Globus pallidus (tissue), 1 donor: ENCODE results near the gene ARHGAP27.

Experiments used
- DNase-seq: peaks from one replicate; pipeline ENCODE4 v3.0.0-alpha.2; 2015; ENCODE audit warnings: low spot score

Gene ARHGAP27

DNA sequence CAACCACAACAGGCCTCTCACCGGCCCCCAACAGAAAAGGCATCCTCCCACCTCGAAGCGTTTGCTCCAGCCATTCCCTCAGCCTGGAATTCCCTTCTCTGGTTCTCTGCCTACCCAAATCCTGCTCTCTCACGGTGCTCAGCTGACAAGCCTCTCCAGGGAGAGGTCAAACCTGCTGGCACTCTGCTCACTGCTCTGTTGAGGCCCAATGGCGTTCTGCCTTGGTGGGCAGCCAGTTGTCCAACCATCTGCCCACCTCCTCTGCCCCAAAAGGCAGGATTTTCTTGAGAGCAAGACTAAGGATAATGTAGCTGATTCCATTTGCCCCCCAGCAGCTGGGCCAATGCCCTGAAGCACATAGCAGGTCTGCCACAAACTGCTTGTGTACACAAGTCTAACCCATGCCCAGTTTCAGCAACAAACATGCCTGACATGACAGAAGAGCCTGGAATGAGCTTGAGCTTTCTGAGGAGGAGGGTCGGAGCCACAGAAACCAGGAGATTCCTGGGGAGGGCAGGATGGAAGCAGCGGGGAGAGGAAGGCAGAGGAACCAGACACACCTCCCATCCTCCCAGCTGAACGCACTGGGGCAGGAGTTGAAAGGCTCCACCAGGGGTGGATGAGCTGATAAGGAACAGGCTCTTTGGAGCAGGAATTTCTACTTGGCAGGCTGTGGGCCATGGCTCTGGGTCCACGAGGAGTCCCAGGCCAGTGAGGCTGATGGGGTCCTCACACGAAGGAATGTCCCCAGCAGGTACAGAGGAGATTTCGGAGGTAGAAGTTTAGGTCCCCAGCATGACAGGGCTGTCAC is 23.9 kb downstream of the ARHGAP27 start:
- DNase-seq: no peak

GRCh38 chr17:45406107-45406506 is 26.6 kb downstream of the ARHGAP27 start:
- DNase-seq: no peak

- DNase-seq: no peak
Observed at GRCh38 chr17:45405250-45406086, 27.2 kb downstream of the ARHGAP27 start.

GRCh38 chr17:45404870-45405249 is 27.8 kb downstream of the ARHGAP27 start:
- DNase-seq: no peak

DNA sequence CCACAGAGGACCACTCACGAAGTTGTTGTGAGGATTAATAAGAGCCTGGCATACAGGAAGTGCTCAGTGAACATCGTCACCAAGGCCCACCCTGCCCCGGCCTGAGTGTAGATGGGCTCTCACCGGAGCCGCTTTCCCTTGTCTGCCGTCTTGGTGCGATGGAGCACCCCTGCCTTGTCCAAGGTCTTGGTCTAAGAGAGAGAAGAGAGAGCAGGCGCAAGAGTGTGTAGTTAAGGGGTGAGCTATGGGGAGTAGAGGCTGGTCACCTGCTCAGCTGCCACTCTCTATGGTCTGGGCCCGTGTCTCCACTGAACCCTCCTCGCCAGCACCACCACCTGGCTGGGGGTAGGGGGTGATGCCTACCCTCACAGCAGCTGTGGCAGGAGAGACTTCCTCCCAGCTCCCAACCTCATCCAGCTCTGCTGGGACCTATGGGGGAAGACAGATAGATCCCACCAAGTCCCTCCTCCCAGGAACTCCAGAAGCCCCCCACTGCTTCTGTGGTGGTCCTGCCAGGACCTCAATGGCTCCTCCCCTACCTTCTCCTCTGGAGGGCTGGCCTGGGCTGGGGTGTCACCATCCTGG is 28.7 kb downstream of the ARHGAP27 start:
- DNase-seq: no peak

GRCh38 chr17:45402916-45403315 is 29.8 kb downstream of the ARHGAP27 start:
- no peak for DNase-seq

GRCh38 chr17:45398800-45399199 is 33.9 kb downstream of the ARHGAP27 start:
- DNase-seq: no peak

- DNase-seq: no peak
Observed at GRCh38 chr17:45397796-45398195, 34.9 kb downstream of the ARHGAP27 start.

DNA sequence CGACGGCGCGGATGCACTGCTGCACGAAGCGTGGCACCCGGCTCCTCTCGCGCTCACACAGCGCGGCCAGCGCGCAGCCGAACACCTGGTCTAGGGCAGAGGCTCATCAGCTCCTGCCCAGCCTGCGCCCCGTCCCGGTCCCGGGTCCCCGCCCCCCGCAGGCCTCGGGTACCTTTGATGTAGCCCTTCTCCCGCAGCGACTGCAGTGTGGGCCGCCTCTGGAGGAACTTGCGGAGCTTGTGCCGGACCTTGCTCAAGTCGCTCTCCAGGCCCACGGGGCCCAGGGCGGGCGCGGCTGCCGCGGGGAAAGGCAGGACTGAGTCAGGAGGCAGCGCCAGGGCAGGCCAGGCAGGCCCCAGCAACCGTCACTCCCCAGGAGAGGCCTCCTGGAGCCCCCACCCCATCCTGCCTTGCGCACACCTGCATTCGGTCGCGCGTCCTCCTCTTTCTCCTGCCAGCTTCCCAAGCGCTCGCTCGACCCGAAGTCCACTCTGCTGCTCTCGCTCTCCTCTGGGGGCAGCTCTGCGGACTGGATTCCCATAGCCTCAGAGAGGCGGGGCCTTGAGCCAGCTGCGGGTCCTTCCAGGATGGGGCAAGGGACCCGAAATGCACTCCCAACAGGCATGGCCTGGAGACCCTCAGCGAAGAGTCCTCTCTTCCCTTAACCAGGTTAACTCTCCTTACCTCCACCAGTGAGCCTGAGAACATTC is 36.0 kb downstream of the ARHGAP27 start:
- DNase-seq: no peak

- DNase-seq: no peak
Observed at GRCh38 chr17:45395569-45396415, 36.9 kb downstream of the ARHGAP27 start.

- DNase-seq: peak; percentile 46
Observed at GRCh38 chr17:45394913-45395568, 37.6 kb downstream of the ARHGAP27 start.

- DNase-seq: no peak
Observed at GRCh38 chr17:45394564-45394912, 38.1 kb downstream of the ARHGAP27 start.

GRCh38 chr17:45394091-45394490 is 38.6 kb downstream of the ARHGAP27 start:
- no peak for DNase-seq

DNA sequence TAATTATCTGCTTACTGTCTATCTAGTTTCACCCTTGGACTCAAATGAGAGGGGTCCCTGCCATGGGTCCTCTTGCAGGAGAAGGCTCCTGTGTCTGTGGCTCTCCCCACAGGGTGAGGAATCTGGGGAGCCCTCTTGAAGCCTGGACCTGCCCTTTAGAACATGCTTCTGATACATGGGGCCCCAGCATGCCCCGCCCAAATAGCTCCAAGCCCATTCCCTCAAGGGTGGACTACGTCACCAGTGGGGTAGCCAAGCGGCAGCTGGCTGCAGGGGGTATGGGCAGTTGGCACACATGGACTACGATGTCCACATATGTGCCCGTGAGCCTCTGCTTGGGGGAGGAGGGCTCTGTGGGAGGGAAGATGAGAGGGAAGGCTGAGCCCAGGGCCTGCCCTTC is 39.3 kb downstream of the ARHGAP27 start:
- no peak for DNase-seq

- DNase-seq: no peak
Observed at GRCh38 chr17:45391918-45392317, 40.8 kb downstream of the ARHGAP27 start.

GRCh38 chr17:45391291-45391690 is 41.4 kb downstream of the ARHGAP27 start:
- no peak for DNase-seq

DNA sequence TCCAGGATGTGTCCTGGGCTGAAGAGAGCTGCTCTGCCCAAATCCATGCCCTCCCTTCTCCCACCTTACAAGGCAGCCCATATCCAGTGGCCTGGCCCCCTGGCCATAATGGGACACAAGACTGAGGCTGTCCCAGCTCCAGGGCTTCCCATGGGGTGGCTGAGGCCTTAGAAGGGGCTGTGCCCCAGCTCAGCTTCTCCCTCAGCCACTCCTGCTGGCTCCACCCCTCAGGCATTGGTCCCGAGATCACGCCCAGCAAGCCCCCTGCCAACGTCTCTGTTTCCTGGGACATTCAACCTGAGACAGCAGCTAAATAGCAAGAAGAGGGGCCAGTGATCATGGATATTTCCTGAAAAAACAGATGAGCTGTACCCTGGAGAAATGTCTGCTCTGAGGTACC is 43.3 kb downstream of the ARHGAP27 start:
- DNase-seq: no peak

DNA sequence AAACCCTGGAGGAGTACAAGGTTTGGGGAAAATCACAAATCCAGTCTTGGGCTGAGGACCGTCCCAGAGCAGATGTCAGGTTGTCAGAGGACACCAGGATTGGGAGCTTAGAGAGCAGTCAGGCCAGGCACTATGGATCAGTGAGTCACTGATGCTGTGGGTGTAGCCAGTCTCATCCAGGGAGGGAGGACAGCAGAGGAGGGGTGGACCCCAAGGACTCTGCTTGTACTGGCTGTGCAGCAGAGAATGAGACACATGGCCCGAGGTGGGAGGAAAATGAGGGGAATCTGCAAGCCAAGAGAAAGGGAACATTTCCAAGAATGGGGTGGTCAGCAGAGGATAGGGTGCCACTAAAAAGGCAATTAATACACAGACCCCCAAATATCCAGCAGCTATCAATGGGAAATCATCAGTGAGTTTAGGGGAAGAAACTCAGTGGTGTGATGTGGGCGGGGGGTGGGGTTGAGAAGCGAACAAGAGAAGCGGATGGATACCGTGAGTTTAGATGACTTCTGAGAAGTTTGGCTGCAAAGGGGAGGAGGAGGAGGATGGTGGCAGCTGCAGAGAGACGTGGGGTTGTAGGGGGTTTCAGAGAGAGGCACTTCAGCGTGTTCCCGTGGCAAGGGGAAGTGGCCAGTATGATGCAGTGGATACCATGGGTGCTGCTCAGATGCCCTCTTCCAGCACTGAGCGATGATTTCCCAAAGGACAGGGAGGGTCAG is 43.9 kb downstream of the ARHGAP27 start:
- no peak for DNase-seq

GRCh38 chr17:45387739-45388138 is 44.9 kb downstream of the ARHGAP27 start:
- DNase-seq: no peak

- DNase-seq: no peak
Observed at GRCh38 chr17:45386178-45386577, 46.5 kb downstream of the ARHGAP27 start.
